Cardiac muscle cell (in vitro differentiated cells and primary cell): ENCODE results near the gene CYP46A1. TPM values are rescaled to one million over a fixed set of nuclear protein-coding genes. Genes with fewer than 3 reads are reported as not detected.

Source experiments
- DNase-seq, 2 donors: peaks; one replicate each; pipeline versions ENCODE4 v3.0.0 to v3.0.0-alpha.2; 2010 to 2017; ENCODE audit warnings: low read depth in 1 of 2, low spot score in 1 of 2
- H3K27ac ChIP-seq: fragments of 200-600 bp; sonication (generic); 2 replicates; pipeline ENCODE4 v1.5.1; 2016
- H3K27me3 ChIP-seq: fragments of 200-600 bp; sonication (generic); 2 replicates; pipeline ENCODE4 v1.6.0; 2016; ENCODE audit warnings: control low read depth
- H3K36me3 ChIP-seq: fragments of 200-600 bp; sonication (generic); 2 replicates; pipeline ENCODE4 v1.5.1; 2016; ENCODE audit warnings: control low read depth
- H3K4me1 ChIP-seq: fragments of 200-600 bp; sonication (generic); 2 replicates; pipeline ENCODE4 v1.8.1; 2017; ENCODE audit warnings: low read depth, mild to moderate bottlenecking, mixed run types
- H3K4me3 ChIP-seq: fragments of 200-600 bp; sonication (generic); 2 replicates; pipeline ENCODE4 v1.5.1; 2016; ENCODE audit warnings: mild to moderate bottlenecking
- H3K9me3 ChIP-seq: fragments of 200-600 bp; sonication (generic); 2 replicates; pipeline ENCODE4 v1.5.1; 2017; ENCODE audit warnings: low read depth, mild to moderate bottlenecking, control low read depth
- CTCF ChIP-seq: IDR thresholded peaks from 2 replicates; pipeline ENCODE4 v1.5.1; 2012; ENCODE audit warnings: low read depth, mild to moderate bottlenecking, low read length
- polyA plus RNA-seq: library from polyadenylated mRNA; unstranded; fragments of >200 nt; fragmentation: Nextera tagmentation; extraction: Ambion mirVana; gene quantifications from 2 replicates; pipeline ENCODE4 v1.2.1, GENCODE V29; 2016
- total RNA-seq: library from RNA; depleted of rRNA; stranded (reverse); fragments of >200 nt; gene quantifications from 2 replicates; pipeline ENCODE4 v1.2.3, GENCODE V29; 2016

Gene CYP46A1
- total and polyA plus RNA-seq, 2 experiments from 2014 or later = 11.1 to 15.0 TPM

DNA sequence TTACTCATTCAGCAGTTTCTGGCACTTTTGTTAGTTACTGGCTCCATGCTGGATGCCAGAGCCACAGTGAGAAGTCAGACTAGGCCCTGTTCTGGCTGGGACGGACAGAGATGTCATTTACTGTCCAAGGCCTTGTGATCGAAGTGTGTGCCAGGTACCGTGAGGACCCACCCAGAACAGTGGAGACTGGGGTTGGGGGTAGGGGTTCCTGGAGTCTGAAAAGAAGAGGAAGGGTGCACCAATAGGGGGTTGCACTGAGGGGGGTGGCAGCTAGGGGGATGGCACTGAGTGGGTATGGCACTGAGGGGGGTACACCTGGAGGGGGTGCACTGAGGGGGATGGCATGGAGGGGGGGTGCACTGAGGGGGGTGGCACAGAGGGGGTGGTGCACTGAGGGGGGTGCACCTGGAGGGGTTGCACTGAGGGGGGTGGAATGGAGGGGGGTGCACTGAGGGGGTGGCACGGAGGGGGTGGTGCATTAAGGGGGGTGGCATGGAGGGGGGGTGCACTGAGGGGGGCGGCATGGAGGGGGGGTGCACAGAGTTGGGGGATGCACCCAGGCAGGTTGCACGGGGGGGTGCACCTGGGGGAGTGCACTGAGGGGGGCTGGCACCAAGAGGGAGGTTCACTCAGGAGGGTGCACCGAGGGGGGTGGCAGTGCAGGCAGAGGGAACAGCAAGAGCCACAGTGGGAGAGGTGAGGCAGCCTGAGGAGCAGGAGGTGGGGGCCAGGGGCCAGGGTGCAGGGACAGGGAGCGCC, 10.6 kb upstream of the CYP46A1 start:
- H3K9me3 ChIP-seq = no peaks in the 10 kb centered on the region
- no peaks in the 10 kb centered on the region for H3K36me3 ChIP-seq
- no peak for DNase-seq
- no peaks in the 10 kb centered on the region for H3K27me3 ChIP-seq
- no peaks in the 10 kb centered on the region for H3K4me1 ChIP-seq
- H3K27ac ChIP-seq = no peak overlapping the region
- TF ChIP-seq CTCF = no peak
- no peak overlapping the region for H3K4me3 ChIP-seq

DNA sequence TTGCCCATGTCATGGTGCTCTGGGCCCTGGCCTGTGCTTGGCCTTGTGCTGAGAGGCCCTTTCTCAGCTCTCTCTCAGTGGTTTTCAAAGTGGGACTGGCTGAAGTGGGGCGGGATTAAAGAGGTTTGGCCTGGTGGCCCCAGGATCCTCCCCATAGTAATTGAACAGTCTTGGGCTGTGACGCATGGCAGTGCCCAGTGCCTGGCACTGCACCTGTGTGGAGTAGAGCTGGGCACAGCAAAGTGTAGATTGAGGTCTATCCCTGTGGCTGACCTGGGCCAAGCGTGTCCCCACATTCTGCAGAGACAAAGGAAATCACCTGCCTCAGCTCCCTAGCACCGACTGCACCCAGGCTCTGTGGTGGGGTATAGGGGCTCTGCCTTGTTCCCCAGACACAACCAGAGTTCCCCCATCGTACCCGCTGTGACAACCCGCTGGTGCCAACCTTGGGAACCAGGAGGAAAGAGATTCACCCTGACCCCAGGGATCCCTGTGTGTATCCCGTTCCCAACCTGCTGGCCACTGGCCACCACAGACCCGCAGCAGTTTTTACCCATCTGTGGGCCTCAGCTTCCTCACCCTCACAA, 9.9 kb upstream of the CYP46A1 start:
- no peak overlapping the region for H3K4me3 ChIP-seq
- no peaks in the 10 kb centered on the region for H3K27me3 ChIP-seq
- TF ChIP-seq CTCF = no peak
- no peak for DNase-seq
- H3K4me1 ChIP-seq = no peaks in the 10 kb centered on the region
- no peaks in the 10 kb centered on the region for H3K9me3 ChIP-seq
- H3K36me3 ChIP-seq = no peaks in the 10 kb centered on the region
- H3K27ac ChIP-seq = no peak overlapping the region

DNA sequence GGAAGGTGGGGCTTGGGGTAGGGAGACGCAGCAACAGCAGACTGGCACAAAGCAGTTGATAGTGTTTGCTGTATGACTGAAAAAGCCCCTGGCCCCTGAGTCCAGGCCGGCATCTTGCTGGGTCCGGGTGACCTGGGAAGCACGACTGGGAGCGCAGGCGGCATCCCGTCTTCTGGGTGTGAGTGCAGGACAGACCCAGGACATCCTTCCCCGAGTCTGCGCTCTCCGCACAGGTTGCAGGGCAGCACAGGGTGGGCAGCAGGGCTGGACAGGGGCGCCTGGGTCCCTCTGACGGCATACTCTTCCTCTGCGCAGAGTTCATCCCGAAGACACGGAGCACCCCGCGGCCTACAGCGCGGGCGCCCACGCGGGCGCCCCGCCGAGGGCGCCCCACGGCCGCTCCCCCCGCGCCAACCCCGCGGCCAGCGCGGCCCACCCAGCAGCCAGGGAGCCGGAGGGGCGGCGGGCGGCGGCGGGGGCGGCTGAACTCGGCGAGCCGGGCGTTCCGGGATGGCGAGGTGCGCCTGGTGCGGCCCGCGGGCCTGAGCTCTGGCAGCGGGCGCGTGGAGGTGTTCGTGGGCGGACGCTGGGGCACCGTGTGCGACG, 9.2 kb upstream of the CYP46A1 start:
- DNase-seq = no peak
- no peaks in the 10 kb centered on the region for H3K9me3 ChIP-seq
- H3K27ac ChIP-seq = no peak overlapping the region
- no peak for TF ChIP-seq CTCF
- no peaks in the 10 kb centered on the region for H3K4me1 ChIP-seq
- H3K4me3 ChIP-seq = no peak overlapping the region
- no peaks in the 10 kb centered on the region for H3K36me3 ChIP-seq
- H3K27me3 ChIP-seq = no peaks in the 10 kb centered on the region

DNA sequence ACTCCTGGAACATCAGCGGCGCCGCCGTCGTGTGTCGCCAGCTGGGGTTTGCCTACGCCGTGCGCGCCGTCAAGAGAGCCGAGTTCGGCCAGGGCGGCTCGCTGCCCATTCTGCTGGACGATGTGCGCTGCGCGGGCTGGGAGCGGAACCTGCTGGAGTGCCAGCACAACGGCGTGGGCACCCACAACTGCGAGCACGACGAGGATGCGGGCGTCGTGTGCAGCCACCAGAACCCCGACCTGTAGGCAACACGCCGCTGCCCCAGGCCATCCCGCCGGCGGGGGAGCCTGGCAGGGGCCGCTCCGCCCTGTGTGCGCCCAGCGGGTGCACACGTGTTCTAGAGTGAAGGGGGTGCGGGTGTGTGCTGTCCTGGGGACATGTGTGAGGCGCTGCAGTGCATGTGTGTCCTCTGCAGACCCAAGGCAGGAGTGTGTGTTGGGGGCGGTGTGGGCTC, 8.7 kb upstream of the CYP46A1 start:
- Histone ChIP-seq H3K36me3 (no peaks in the 10 kb centered on the region), H3K9me3 (no peaks in the 10 kb centered on the region), H3K4me3 (no peak overlapping the region), H3K4me1 (no peaks in the 10 kb centered on the region), H3K27ac (no peak overlapping the region), H3K27me3 (no peaks in the 10 kb centered on the region)
- TF ChIP-seq CTCF = no peak
- no peak for DNase-seq

DNA sequence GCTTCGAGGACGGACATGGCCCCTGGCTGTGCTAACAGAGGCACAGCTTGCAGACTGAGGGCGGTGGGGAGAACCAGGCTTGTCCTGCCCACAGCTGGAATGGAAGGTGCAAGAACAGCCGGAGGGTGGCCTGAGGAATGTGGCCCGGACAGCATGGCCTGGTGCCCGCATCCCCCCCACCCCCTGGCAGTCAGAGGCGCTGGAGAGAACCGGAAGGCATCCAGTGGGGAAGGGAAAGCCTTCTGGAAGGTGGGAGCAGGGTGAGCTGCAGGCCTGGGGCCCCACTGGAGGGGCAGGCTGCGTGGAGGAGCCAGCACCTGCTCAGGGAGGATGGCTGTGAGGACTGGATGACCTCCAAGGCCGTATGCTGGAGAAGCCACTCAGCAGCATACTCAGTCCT, 8.1 kb upstream of the CYP46A1 start:
- Histone ChIP-seq H3K4me1 (no peaks in the 10 kb centered on the region), H3K27ac (no peak overlapping the region), H3K9me3 (no peaks in the 10 kb centered on the region), H3K36me3 (no peaks in the 10 kb centered on the region), H3K27me3 (no peaks in the 10 kb centered on the region), H3K4me3 (no peak overlapping the region)
- no peak for TF ChIP-seq CTCF
- no peak for DNase-seq
